Panc1 (cell line): ENCODE results near the gene INTS11. TPM values are rescaled to one million over a fixed set of nuclear protein-coding genes. Genes with fewer than 3 reads are reported as not detected.

Experiments
- ATAC-seq: fragments of 200-7000 bp; cut with Tn5 transposase; 2 replicates; pipeline ENCODE4 v1.9.1; 2020; ENCODE audit warnings: mild to moderate bottlenecking, moderate library complexity
- BruUV-seq: library from RNA; stranded (reverse); fragments of 400-500 nt; replicated peaks from 2 replicates; lab custom pipeline; 2021; lab: Mats Ljungman, UMichigan
- CTCF ChIA-PET: fragments of 300-600 bp; sonication (Branson Sonifier 250); formaldehyde crosslinking; loops from one replicate; lab custom pipeline; 2022; ENCODE audit warnings: antibody characterized with exemption; lab: Charles Lee
- POLR2A ChIA-PET: fragments of 300-600 bp; sonication (Branson Sonifier 250); formaldehyde crosslinking; loops from one replicate; lab custom pipeline; 2022; ENCODE audit warnings: antibody characterized with exemption; lab: Charles Lee
- DNase-seq: peaks from one replicate; pipeline ENCODE4 v3.0.0-alpha.2; 2010; ENCODE audit warnings: low read depth, low spot score
- H3K27ac ChIP-seq: 2 replicates; pipeline ENCODE4 v1.5.1; 2011; ENCODE audit warnings: mild to moderate bottlenecking, low read length, inconsistent platforms
- H3K27me3 ChIP-seq: fragments of 200-500 bp; sonication (Bioruptor generic); 2 replicates; pipeline ENCODE4 v1.6.0; 2014; ENCODE audit warnings: low read length, inconsistent platforms; ENCODE audit not compliant: control insufficient read depth, insufficient read depth
- H3K36me3 ChIP-seq: fragments of 200-500 bp; sonication (Bioruptor generic); 2 replicates; pipeline ENCODE4 v1.5.1; 2014; ENCODE audit warnings: inconsistent platforms, mild to moderate bottlenecking, low read length, moderate library complexity; ENCODE audit not compliant: control insufficient read depth, insufficient read depth
- H3K4me1 ChIP-seq: 2 replicates; pipeline ENCODE4 v1.5.1; 2011; ENCODE audit warnings: inconsistent platforms, mild to moderate bottlenecking, low read length, moderate library complexity; ENCODE audit not compliant: control insufficient read depth, insufficient read depth
- H3K4me3 ChIP-seq, 2 experiments: 2 replicates each; pipeline ENCODE4 v1.5.1; 2011 to 2012; ENCODE audit warnings: low read depth in 2 of 2, low read length in 2 of 2, mild to moderate bottlenecking in 2 of 2, inconsistent platforms in 1 of 2, moderate library complexity in 1 of 2
- H3K9me3 ChIP-seq: fragments of 200-500 bp; sonication (Bioruptor generic); 2 replicates; pipeline ENCODE4 v1.5.1; 2014; ENCODE audit warnings: low read depth, mild to moderate bottlenecking, inconsistent platforms, low read length, moderate library complexity; ENCODE audit not compliant: control insufficient read depth, insufficient read depth
- POLR2AphosphoS5 ChIP-seq: IDR thresholded peaks from 2 replicates; pipeline ENCODE4 v1.6.1; 2012; ENCODE audit warnings: mild to moderate bottlenecking, low read depth, low read length, moderate library complexity
- SIN3A ChIP-seq: IDR thresholded peaks from 2 replicates; pipeline ENCODE4 v1.6.1; 2012; ENCODE audit warnings: low read depth, mild to moderate bottlenecking, low read length, moderate library complexity, borderline replicate concordance; ENCODE audit not compliant: insufficient read depth
- TCF7L2 ChIP-seq: IDR thresholded peaks from 2 replicates; pipeline ENCODE4 v1.6.1; 2011; ENCODE audit warnings: mild to moderate bottlenecking, low read depth, low read length, inconsistent platforms
- in situ Hi-C: cut with HindIII; loops from 2 replicates; pipeline ENCODE4 v1.10.0; 2016; ENCODE audit warnings: low sequenced_read_pairs, low pct_unique_long_range_greater_than_20kb
- intact Hi-C: fragments of 100-400 bp; cut with micrococcal nuclease; formaldehyde crosslinking; loops from one replicate; pipeline ENCODE4 v1.10.0; 2022; ENCODE audit not compliant: unreplicated experiment
- total RNA-seq: library from RNA; stranded (reverse); gene quantifications from one replicate; pipeline ENCODE4 v1.2.1, GENCODE V29; 2021; ENCODE audit not compliant: unreplicated experiment
- TF ChIP-seq, protein P1 (sequence below): fragments of 450-650 bp; IDR thresholded peaks from 2 replicates; pipeline ENCODE4 v1.5.1; 2017; ENCODE audit warnings: mild to moderate bottlenecking
- TF ChIP-seq, protein P2 (sequence below), 2 experiments: IDR thresholded peaks; 2 replicates each; pipeline ENCODE4 v1.6.1; 2011 to 2012; ENCODE audit warnings: low read depth in 2 of 2, control low read depth in 1 of 2, low read length in 1 of 2, mild to moderate bottlenecking in 1 of 2, moderate library complexity in 1 of 2; ENCODE audit not compliant: insufficient read depth in 1 of 2

INTS11 gene
- total RNA-seq, 1 experiment from 2014 or later, result 114 TPM

DNA sequence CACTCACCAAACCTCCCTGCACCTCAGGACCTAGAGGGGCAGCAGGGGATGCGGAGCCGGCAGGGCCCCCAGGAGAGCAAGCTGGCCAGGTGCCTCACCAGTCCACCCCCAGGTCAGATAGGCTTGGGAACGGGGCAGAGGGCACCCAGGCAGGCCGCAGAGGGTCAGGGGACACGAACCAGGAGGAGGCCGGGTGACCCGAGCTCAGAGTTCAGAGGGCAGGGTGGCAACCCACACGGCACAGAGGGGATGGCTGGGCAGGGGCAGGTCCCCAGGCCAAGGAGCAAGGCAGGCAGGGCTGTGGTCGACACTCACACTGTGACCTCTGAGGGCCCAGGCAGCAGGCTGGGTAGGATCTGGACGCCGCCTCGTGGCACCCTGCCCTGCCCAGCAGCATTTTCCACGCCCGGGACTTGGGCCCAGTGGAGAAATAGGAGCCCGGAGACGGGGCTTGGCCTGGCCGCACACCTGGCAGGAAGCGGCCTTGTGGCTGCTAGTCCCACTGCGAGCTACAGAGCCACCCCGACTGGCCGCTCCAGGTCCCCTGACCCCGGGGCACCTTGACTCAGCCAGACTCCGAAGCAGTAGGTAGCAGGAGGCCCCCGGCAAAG lies 19.5 kb upstream of the INTS11 start:
- BruUV-seq, result no TSS peak
- in situ Hi-C loops (no loop called here), intact Hi-C loops (no loop called here)
- Histone ChIP-seq H3K36me3 (no peaks in the 10 kb centered on the region; the same call in 1 of the 2 replicates), H3K27me3 (no peaks in the 10 kb centered on the region), H3K27ac (peak overlapping the region; percentile 93), H3K4me1 (peaks cover 40% of the 10 kb centered on the region), H3K9me3 (no peaks in the 10 kb centered on the region), H3K4me3 (no peak overlapping the region; a peak in 1 of 4 replicates)
- ATAC-seq, result no peak
- DNase-seq, result no peak
- TF ChIP-seq TCF7L2 (no peak), POLR2AphosphoS5 (no peak), SIN3A (no peak)
- TF ChIP-seq, protein P1, sequence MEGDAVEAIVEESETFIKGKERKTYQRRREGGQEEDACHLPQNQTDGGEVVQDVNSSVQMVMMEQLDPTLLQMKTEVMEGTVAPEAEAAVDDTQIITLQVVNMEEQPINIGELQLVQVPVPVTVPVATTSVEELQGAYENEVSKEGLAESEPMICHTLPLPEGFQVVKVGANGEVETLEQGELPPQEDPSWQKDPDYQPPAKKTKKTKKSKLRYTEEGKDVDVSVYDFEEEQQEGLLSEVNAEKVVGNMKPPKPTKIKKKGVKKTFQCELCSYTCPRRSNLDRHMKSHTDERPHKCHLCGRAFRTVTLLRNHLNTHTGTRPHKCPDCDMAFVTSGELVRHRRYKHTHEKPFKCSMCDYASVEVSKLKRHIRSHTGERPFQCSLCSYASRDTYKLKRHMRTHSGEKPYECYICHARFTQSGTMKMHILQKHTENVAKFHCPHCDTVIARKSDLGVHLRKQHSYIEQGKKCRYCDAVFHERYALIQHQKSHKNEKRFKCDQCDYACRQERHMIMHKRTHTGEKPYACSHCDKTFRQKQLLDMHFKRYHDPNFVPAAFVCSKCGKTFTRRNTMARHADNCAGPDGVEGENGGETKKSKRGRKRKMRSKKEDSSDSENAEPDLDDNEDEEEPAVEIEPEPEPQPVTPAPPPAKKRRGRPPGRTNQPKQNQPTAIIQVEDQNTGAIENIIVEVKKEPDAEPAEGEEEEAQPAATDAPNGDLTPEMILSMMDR, result no peak
- TF ChIP-seq, protein P2, sequence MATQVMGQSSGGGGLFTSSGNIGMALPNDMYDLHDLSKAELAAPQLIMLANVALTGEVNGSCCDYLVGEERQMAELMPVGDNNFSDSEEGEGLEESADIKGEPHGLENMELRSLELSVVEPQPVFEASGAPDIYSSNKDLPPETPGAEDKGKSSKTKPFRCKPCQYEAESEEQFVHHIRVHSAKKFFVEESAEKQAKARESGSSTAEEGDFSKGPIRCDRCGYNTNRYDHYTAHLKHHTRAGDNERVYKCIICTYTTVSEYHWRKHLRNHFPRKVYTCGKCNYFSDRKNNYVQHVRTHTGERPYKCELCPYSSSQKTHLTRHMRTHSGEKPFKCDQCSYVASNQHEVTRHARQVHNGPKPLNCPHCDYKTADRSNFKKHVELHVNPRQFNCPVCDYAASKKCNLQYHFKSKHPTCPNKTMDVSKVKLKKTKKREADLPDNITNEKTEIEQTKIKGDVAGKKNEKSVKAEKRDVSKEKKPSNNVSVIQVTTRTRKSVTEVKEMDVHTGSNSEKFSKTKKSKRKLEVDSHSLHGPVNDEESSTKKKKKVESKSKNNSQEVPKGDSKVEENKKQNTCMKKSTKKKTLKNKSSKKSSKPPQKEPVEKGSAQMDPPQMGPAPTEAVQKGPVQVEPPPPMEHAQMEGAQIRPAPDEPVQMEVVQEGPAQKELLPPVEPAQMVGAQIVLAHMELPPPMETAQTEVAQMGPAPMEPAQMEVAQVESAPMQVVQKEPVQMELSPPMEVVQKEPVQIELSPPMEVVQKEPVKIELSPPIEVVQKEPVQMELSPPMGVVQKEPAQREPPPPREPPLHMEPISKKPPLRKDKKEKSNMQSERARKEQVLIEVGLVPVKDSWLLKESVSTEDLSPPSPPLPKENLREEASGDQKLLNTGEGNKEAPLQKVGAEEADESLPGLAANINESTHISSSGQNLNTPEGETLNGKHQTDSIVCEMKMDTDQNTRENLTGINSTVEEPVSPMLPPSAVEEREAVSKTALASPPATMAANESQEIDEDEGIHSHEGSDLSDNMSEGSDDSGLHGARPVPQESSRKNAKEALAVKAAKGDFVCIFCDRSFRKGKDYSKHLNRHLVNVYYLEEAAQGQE (IDR thresholded peaks at IDR 0.05; ENCODE audit: insufficient read depth in 1 of 2, low read depth in 2 of 2, low read length in 1 of 2), result no peak
- POLR2A ChIA-PET, result no interaction called here
- CTCF ChIA-PET, result no interaction called here

DNA sequence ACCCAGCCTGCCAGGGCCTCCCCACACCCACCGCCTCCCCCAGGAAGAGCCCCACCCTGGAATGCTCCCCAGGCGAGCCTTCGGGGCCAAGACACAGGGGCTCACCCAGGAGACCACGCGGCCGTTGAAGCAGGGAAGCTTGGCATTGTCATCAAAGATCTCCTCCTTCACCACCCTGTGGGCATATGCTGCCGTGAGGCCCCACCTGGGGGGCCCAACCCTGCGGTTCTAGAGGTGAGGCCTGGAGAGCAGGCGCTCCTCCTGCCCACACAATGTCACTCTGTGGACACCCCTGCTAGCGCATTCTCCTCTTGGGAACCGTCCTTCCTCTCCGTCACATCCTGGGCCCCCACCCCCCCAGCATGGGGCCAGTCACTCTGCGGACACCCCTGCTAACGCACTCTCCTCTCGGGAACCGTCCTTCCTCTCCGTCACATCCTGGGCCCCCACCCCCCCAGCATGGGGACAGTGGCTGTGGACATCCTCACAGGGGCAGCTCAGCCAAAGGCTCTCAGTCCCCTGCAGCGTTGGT lies 18.2 kb upstream of the INTS11 start:
- peaks cover 40% of the 10 kb centered on the region for H3K4me1 ChIP-seq
- H3K27me3 ChIP-seq, result no peaks in the 10 kb centered on the region
- BruUV-seq, result no TSS peak
- H3K9me3 ChIP-seq, result no peaks in the 10 kb centered on the region
- intact Hi-C loops (no loop called here), in situ Hi-C loops (no loop called here)
- ATAC-seq (no peak), DNase-seq (no peak)
- TF ChIP-seq SIN3A (no peak), POLR2AphosphoS5 (no peak), TCF7L2 (no peak)
- TF ChIP-seq, protein P2 (IDR thresholded peaks at IDR 0.05; ENCODE audit: insufficient read depth in 1 of 2, low read depth in 2 of 2, low read length in 1 of 2), result no peak
- TF ChIP-seq, protein P1, result no peak
- ChIA-PET POLR2A (no interaction called here), CTCF (no interaction called here)
- H3K36me3 ChIP-seq, result no peaks in the 10 kb centered on the region
- no peak overlapping the region for H3K4me3 ChIP-seq
- H3K27ac ChIP-seq, result no peak overlapping the region
